ENCODE data around the gene TSPAN18.

DNA sequence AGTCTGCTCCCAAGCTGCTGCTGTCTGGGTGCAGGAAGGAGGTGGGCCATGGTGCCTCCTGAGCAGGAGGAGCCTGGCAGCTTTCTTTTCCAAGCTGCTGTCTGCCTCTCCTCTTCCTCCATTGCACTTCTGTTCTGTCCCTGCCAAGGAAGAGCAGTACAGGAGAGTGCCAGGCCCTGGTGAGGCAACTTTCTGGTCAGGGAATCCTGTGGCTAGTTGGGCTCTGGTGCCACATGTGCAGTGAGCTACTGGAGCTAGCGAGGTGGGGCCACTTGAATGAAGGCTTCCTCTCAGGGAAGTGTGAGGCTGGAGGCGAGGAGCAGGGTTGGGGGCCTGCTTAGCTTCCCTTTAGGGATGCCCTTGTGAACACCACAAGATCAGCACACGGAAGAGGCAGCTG, 90.0 kb downstream of the TSPAN18 start:
- no peak for TF ChIP-seq POLR2A (IDR thresholded peaks at IDR 0.05)
- TF ChIP-seq, protein P1, sequence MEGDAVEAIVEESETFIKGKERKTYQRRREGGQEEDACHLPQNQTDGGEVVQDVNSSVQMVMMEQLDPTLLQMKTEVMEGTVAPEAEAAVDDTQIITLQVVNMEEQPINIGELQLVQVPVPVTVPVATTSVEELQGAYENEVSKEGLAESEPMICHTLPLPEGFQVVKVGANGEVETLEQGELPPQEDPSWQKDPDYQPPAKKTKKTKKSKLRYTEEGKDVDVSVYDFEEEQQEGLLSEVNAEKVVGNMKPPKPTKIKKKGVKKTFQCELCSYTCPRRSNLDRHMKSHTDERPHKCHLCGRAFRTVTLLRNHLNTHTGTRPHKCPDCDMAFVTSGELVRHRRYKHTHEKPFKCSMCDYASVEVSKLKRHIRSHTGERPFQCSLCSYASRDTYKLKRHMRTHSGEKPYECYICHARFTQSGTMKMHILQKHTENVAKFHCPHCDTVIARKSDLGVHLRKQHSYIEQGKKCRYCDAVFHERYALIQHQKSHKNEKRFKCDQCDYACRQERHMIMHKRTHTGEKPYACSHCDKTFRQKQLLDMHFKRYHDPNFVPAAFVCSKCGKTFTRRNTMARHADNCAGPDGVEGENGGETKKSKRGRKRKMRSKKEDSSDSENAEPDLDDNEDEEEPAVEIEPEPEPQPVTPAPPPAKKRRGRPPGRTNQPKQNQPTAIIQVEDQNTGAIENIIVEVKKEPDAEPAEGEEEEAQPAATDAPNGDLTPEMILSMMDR (IDR thresholded peaks at IDR 0.05), result no peak
